GM12878 (cell line): Measurements from ENCODE around the gene ZFAND2B. TPM values are rescaled to one million over a fixed set of nuclear protein-coding genes. Genes with fewer than 3 reads are reported as not detected.

ENCODE experiments used
- EGR1 ChIP-seq, 2 experiments: IDR thresholded peaks; 1 replicate in 1 of 2; 2 replicates in 1 of 2; pipeline ENCODE4 v1.6.1; 2011 to 2012; ENCODE audit warnings: low read depth in 2 of 2, low read length in 2 of 2, borderline replicate concordance in 1 of 2, mild to moderate bottlenecking in 1 of 2, moderate library complexity in 1 of 2
- IKZF1 ChIP-seq: fragments of 450-650 bp; conservative IDR thresholded peaks from 2 replicates; pipeline ENCODE4 v1.6.1; 2017; ENCODE audit warnings: antibody characterized with exemption, mild to moderate bottlenecking
- IRF4 ChIP-seq: IDR thresholded peaks from 2 replicates; pipeline ENCODE4 v1.6.1; 2011; ENCODE audit warnings: low read depth, low read length
- NR2F1 ChIP-seq: fragments of 450-650 bp; conservative IDR thresholded peaks from 2 replicates; pipeline ENCODE4 v1.6.1; 2017; ENCODE audit warnings: mild to moderate bottlenecking
- POLR2AphosphoS2 ChIP-seq: IDR thresholded peaks from 2 replicates; pipeline ENCODE4 v1.6.1; 2011; ENCODE audit warnings: low read depth, mild to moderate bottlenecking, low read length, improper control_type of control experiment, moderate library complexity
- SRF ChIP-seq, 2 experiments: IDR thresholded peaks; 2 replicates each; pipeline ENCODE4 v1.6.1; 2011; ENCODE audit warnings: low read depth in 2 of 2, low read length in 2 of 2, mild to moderate bottlenecking in 1 of 2, moderate library complexity in 1 of 2
- WRNIP1 ChIP-seq: IDR thresholded peaks from 2 replicates; pipeline ENCODE4 v1.6.1; 2011; ENCODE audit warnings: low read depth, low read length, improper control_type of control experiment, borderline replicate concordance
- polyA plus RNA-seq, 11 experiments: library from polyadenylated mRNA; depleted of rRNA in 4 of 11; unstranded in 6 of 11; stranded (reverse) in 5 of 11; fragments of >200 nt; fragmentation: Nextera tagmentation in 4 of 11; fragmentation: Illumina TruSeq in 1 of 11; extraction: Ambion mirVana in 4 of 11; extraction: Trizol in 1 of 11; gene quantifications; 1 replicate in 1 of 11; 2 replicates in 10 of 11; pipeline versions ENCODE4 v1.2.1 to v1.2.3, GENCODE V29; 2011 to 2016; ENCODE audit warnings: inconsistent platforms in 2 of 11, missing spikeins in 2 of 11, low read depth in 1 of 11
- total RNA-seq, 4 experiments: library from RNA; depleted of rRNA in 3 of 4; stranded (reverse); fragments of >200 nt in 3 of 4; fragmentation: Illumina TruSeq in 1 of 4; extraction: Trizol in 1 of 4; gene quantifications; 2 replicates each; pipeline versions ENCODE4 v1.2.1 to v1.2.3, GENCODE V29; 2013 to 2021
- TF ChIP-seq, protein P1 (sequence below): fragments of 450-650 bp; IDR thresholded peaks from 2 replicates; pipeline ENCODE4 v1.6.1; 2016; ENCODE audit warnings: mild to moderate bottlenecking
- TF ChIP-seq, protein P2 (sequence below): IDR thresholded peaks from 2 replicates; pipeline ENCODE4 v1.6.1; 2012; ENCODE audit warnings: low read depth, low read length, improper control_type of control experiment
- TF ChIP-seq, protein P3 (sequence below): fragments of 450-650 bp; formaldehyde crosslinking; IDR thresholded peaks from 2 replicates; pipeline ENCODE4 v1.4.0; 2020; ENCODE audit warnings: mild to moderate bottlenecking, moderate library complexity
- TF ChIP-seq, protein P4 (sequence below): fragments of 450-650 bp; conservative IDR thresholded peaks from 2 replicates; pipeline ENCODE4 v1.6.1; 2017; ENCODE audit warnings: mild to moderate bottlenecking, moderate library complexity
- TF ChIP-seq, protein P5 (sequence below): fragments of 450-650 bp; IDR thresholded peaks from 2 replicates; pipeline ENCODE4 v1.6.1; 2017; ENCODE audit warnings: mild to moderate bottlenecking
- TF ChIP-seq, protein P6 (sequence below): fragments of 450-650 bp; IDR thresholded peaks from 2 replicates; pipeline ENCODE4 v1.6.1; 2017; ENCODE audit warnings: mild to moderate bottlenecking, moderate library complexity

Gene ZFAND2B
- total and polyA plus RNA-seq, 10 of the 15 experiments (the other 5 are each of a cell fraction or from before 2014, with no cell fraction given) = 5.4 to 28.1 (median 22.4) TPM

DNA sequence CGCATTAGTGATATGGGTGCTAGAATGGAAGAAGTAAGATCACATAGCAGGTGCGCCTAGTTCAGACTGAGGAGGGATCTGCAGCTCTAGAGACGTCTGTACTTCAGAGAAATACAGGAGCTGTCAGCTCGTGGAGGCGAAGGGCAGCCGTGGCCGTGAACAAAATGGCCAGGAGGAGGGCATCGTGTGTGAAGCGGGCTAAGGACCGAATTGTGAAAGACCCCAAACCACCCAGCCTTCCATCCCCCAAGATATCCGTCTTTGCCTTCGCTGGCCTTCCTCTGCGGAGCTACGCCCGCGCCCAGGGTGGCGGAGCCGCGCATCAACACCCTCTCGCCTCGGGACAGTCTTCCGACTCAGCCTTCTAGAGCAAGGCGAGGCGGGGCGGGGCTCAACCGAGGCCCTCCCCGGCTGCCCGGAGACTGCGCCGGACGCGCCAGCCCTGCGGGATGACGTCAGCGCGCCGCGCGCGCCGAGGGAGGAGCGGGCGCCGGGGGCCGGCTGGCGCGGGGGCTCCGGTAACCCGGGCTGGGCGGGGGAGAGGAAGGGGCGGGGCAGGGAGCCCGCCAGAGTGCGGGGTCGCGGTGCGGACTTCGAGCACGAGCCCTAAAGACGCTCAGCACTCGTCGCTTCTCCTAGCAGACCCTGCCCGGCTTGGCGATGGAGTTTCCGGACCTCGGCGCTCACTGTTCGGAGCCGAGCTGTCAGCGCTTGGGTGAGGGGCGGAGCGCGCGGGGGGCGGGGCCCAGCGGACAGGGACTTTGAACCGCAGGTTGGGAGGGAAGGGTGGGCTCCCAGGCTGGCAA is at the start of gene ZFAND2B (continued):
- TF ChIP-seq EGR1 (IDR thresholded peaks at IDR 0.05; ENCODE audit: borderline replicate concordance in 1 of 2, low read depth in 2 of 2, low read length in 2 of 2) (peak; percentile 42 to 84; a peak in 2 of 3 replicates), SRF (IDR thresholded peaks at IDR 0.05; ENCODE audit: low read depth in 2 of 2, low read length in 2 of 2) (peak; percentile 71 to 86), IRF4 (no peak), WRNIP1 (no peak), IKZF1 (peak; percentile 56), NR2F1 (peak; percentile 50; the same call in 1 of the 2 replicates), POLR2AphosphoS2 (peak; percentile 95; the same call in 1 of the 2 replicates)
- TF ChIP-seq, protein P1, sequence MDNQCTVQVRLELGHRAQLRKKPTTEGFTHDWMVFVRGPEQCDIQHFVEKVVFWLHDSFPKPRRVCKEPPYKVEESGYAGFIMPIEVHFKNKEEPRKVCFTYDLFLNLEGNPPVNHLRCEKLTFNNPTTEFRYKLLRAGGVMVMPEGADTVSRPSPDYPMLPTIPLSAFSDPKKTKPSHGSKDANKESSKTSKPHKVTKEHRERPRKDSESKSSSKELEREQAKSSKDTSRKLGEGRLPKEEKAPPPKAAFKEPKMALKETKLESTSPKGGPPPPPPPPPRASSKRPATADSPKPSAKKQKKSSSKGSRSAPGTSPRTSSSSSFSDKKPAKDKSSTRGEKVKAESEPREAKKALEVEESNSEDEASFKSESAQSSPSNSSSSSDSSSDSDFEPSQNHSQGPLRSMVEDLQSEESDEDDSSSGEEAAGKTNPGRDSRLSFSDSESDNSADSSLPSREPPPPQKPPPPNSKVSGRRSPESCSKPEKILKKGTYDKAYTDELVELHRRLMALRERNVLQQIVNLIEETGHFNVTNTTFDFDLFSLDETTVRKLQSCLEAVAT = peak; percentile 71
- TF ChIP-seq, protein P2, sequence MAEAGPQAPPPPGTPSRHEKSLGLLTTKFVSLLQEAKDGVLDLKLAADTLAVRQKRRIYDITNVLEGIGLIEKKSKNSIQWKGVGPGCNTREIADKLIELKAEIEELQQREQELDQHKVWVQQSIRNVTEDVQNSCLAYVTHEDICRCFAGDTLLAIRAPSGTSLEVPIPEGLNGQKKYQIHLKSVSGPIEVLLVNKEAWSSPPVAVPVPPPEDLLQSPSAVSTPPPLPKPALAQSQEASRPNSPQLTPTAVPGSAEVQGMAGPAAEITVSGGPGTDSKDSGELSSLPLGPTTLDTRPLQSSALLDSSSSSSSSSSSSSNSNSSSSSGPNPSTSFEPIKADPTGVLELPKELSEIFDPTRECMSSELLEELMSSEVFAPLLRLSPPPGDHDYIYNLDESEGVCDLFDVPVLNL = no peak
- TF ChIP-seq, protein P3, sequence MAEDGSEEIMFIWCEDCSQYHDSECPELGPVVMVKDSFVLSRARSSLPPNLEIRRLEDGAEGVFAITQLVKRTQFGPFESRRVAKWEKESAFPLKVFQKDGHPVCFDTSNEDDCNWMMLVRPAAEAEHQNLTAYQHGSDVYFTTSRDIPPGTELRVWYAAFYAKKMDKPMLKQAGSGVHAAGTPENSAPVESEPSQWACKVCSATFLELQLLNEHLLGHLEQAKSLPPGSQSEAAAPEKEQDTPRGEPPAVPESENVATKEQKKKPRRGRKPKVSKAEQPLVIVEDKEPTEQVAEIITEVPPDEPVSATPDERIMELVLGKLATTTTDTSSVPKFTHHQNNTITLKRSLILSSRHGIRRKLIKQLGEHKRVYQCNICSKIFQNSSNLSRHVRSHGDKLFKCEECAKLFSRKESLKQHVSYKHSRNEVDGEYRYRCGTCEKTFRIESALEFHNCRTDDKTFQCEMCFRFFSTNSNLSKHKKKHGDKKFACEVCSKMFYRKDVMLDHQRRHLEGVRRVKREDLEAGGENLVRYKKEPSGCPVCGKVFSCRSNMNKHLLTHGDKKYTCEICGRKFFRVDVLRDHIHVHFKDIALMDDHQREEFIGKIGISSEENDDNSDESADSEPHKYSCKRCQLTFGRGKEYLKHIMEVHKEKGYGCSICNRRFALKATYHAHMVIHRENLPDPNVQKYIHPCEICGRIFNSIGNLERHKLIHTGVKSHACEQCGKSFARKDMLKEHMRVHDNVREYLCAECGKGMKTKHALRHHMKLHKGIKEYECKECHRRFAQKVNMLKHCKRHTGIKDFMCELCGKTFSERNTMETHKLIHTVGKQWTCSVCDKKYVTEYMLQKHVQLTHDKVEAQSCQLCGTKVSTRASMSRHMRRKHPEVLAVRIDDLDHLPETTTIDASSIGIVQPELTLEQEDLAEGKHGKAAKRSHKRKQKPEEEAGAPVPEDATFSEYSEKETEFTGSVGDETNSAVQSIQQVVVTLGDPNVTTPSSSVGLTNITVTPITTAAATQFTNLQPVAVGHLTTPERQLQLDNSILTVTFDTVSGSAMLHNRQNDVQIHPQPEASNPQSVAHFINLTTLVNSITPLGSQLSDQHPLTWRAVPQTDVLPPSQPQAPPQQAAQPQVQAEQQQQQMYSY (CRISPR knock-in tag) = no peak
- TF ChIP-seq, protein P4, sequence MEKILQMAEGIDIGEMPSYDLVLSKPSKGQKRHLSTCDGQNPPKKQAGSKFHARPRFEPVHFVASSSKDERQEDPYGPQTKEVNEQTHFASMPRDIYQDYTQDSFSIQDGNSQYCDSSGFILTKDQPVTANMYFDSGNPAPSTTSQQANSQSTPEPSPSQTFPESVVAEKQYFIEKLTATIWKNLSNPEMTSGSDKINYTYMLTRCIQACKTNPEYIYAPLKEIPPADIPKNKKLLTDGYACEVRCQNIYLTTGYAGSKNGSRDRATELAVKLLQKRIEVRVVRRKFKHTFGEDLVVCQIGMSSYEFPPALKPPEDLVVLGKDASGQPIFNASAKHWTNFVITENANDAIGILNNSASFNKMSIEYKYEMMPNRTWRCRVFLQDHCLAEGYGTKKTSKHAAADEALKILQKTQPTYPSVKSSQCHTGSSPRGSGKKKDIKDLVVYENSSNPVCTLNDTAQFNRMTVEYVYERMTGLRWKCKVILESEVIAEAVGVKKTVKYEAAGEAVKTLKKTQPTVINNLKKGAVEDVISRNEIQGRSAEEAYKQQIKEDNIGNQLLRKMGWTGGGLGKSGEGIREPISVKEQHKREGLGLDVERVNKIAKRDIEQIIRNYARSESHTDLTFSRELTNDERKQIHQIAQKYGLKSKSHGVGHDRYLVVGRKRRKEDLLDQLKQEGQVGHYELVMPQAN = peak; percentile 63
- TF ChIP-seq, protein P5, sequence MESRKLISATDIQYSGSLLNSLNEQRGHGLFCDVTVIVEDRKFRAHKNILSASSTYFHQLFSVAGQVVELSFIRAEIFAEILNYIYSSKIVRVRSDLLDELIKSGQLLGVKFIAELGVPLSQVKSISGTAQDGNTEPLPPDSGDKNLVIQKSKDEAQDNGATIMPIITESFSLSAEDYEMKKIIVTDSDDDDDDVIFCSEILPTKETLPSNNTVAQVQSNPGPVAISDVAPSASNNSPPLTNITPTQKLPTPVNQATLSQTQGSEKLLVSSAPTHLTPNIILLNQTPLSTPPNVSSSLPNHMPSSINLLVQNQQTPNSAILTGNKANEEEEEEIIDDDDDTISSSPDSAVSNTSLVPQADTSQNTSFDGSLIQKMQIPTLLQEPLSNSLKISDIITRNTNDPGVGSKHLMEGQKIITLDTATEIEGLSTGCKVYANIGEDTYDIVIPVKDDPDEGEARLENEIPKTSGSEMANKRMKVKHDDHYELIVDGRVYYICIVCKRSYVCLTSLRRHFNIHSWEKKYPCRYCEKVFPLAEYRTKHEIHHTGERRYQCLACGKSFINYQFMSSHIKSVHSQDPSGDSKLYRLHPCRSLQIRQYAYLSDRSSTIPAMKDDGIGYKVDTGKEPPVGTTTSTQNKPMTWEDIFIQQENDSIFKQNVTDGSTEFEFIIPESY = no peak
- TF ChIP-seq, protein P6, sequence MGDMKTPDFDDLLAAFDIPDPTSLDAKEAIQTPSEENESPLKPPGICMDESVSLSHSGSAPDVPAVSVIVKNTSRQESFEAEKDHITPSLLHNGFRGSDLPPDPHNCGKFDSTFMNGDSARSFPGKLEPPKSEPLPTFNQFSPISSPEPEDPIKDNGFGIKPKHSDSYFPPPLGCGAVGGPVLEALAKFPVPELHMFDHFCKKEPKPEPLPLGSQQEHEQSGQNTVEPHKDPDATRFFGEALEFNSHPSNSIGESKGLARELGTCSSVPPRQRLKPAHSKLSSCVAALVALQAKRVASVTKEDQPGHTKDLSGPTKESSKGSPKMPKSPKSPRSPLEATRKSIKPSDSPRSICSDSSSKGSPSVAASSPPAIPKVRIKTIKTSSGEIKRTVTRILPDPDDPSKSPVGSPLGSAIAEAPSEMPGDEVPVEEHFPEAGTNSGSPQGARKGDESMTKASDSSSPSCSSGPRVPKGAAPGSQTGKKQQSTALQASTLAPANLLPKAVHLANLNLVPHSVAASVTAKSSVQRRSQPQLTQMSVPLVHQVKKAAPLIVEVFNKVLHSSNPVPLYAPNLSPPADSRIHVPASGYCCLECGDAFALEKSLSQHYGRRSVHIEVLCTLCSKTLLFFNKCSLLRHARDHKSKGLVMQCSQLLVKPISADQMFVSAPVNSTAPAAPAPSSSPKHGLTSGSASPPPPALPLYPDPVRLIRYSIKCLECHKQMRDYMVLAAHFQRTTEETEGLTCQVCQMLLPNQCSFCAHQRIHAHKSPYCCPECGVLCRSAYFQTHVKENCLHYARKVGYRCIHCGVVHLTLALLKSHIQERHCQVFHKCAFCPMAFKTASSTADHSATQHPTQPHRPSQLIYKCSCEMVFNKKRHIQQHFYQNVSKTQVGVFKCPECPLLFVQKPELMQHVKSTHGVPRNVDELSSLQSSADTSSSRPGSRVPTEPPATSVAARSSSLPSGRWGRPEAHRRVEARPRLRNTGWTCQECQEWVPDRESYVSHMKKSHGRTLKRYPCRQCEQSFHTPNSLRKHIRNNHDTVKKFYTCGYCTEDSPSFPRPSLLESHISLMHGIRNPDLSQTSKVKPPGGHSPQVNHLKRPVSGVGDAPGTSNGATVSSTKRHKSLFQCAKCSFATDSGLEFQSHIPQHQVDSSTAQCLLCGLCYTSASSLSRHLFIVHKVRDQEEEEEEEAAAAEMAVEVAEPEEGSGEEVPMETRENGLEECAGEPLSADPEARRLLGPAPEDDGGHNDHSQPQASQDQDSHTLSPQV = 0 out of 2 replicates have a peak, but pooled peaks have one; percentile 22
